ENCODE results near the gene ABCA7.

ABCA7 gene

GRCh38 chr19:1004803-1005664 is 34.9 kb upstream of the ABCA7 start:
- DNase-seq: no peak

- DNase-seq: no peak
Measured at GRCh38 chr19:1006711-1007398, 33.1 kb upstream of the ABCA7 start.

- DNase-seq: no peak
Measured at GRCh38 chr19:1007399-1008251, 32.3 kb upstream of the ABCA7 start.

- no peak for DNase-seq
Measured at GRCh38 chr19:1008268-1009040, 31.5 kb upstream of the ABCA7 start.

GRCh38 chr19:1009041-1009980 is 30.6 kb upstream of the ABCA7 start:
- no peak for DNase-seq

GRCh38 chr19:1009981-1010538 is 29.8 kb upstream of the ABCA7 start:
- no peak for DNase-seq

- no peak for DNase-seq
Measured at GRCh38 chr19:1010586-1011510, 29.1 kb upstream of the ABCA7 start.

GRCh38 chr19:1011831-1012333 is 28.0 kb upstream of the ABCA7 start:
- no peak for DNase-seq

- DNase-seq: no peak
Measured at GRCh38 chr19:1012334-1012733, 27.6 kb upstream of the ABCA7 start.

- DNase-seq: no peak
Measured at GRCh38 chr19:1013218-1013617, 26.7 kb upstream of the ABCA7 start.

- no peak for DNase-seq
Measured at GRCh38 chr19:1014161-1015060, 25.5 kb upstream of the ABCA7 start.

- no peak for DNase-seq
Measured at GRCh38 chr19:1015061-1015781, 24.7 kb upstream of the ABCA7 start.

- no peak for DNase-seq
Measured at GRCh38 chr19:1015782-1016646, 23.9 kb upstream of the ABCA7 start.

- DNase-seq: no peak
Measured at GRCh38 chr19:1016647-1017114, 23.2 kb upstream of the ABCA7 start.

- DNase-seq: no peak
Measured at GRCh38 chr19:1017115-1017905, 22.6 kb upstream of the ABCA7 start.

- DNase-seq: no peak
Measured at GRCh38 chr19:1017906-1018305, 22.0 kb upstream of the ABCA7 start.
